HL-60 (cell line): ENCODE data around the gene ZBTB7C.

ENCODE experiments used
- DNase-seq, 2 experiments: peaks; one replicate each; pipeline ENCODE4 v3.0.0-alpha.2; 2010 to 2020; ENCODE audit warnings: low read depth in 1 of 2, low spot score in 1 of 2
- H3K27ac ChIP-seq: fragments of 250-450 bp; sonication (Bioruptor Pico); replicated peaks from 2 replicates; pipeline ENCODE4 v1.5.1; 2020; ENCODE audit warnings: mild to moderate bottlenecking, moderate library complexity
- H3K27me3 ChIP-seq: fragments of 250-450 bp; sonication (Bioruptor Pico); 2 replicates; pipeline ENCODE4 v1.5.1; 2021; ENCODE audit warnings: mild to moderate bottlenecking, moderate library complexity; ENCODE audit not compliant: insufficient read depth, poor library complexity, severe bottlenecking
- H3K4me3 ChIP-seq: replicated peaks from 2 replicates; pipeline ENCODE4 v1.5.1; 2011; ENCODE audit warnings: mild to moderate bottlenecking, control low read depth, low read length; ENCODE audit not compliant: insufficient read depth
- GABPA ChIP-seq: IDR thresholded peaks from 2 replicates; pipeline ENCODE4 v1.6.1; 2012; ENCODE audit warnings: low read depth
- POLR2AphosphoS5 ChIP-seq: IDR thresholded peaks from 2 replicates; pipeline ENCODE4 v1.6.1; 2012; ENCODE audit warnings: low read depth
- REST ChIP-seq: IDR thresholded peaks from 2 replicates; pipeline ENCODE4 v1.6.1; 2012; ENCODE audit warnings: low read depth; ENCODE audit not compliant: insufficient replicate concordance
- SPI1 ChIP-seq: IDR thresholded peaks from 2 replicates; pipeline ENCODE4 v1.6.1; 2012; ENCODE audit warnings: low read depth, mild to moderate bottlenecking, borderline replicate concordance
- TF ChIP-seq, protein P1 (sequence below): IDR thresholded peaks from one replicate; pipeline ENCODE4 v1.5.1; 2011; ENCODE audit warnings: low read length, control low read depth, inconsistent platforms; ENCODE audit not compliant: insufficient read depth

ZBTB7C gene

GRCh38 chr18:48123324-48123723 is 285.9 kb downstream of the ZBTB7C start:
- DNase-seq: no peak
- Histone ChIP-seq H3K27ac (no peak overlapping the region), H3K27me3 (peaks cover 13% of the 10 kb centered on the region), H3K4me3 (no peak overlapping the region)
- TF ChIP-seq, protein P1, sequence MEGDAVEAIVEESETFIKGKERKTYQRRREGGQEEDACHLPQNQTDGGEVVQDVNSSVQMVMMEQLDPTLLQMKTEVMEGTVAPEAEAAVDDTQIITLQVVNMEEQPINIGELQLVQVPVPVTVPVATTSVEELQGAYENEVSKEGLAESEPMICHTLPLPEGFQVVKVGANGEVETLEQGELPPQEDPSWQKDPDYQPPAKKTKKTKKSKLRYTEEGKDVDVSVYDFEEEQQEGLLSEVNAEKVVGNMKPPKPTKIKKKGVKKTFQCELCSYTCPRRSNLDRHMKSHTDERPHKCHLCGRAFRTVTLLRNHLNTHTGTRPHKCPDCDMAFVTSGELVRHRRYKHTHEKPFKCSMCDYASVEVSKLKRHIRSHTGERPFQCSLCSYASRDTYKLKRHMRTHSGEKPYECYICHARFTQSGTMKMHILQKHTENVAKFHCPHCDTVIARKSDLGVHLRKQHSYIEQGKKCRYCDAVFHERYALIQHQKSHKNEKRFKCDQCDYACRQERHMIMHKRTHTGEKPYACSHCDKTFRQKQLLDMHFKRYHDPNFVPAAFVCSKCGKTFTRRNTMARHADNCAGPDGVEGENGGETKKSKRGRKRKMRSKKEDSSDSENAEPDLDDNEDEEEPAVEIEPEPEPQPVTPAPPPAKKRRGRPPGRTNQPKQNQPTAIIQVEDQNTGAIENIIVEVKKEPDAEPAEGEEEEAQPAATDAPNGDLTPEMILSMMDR: no peak
- TF ChIP-seq GABPA: no peak
- TF ChIP-seq REST: no peak

DNA sequence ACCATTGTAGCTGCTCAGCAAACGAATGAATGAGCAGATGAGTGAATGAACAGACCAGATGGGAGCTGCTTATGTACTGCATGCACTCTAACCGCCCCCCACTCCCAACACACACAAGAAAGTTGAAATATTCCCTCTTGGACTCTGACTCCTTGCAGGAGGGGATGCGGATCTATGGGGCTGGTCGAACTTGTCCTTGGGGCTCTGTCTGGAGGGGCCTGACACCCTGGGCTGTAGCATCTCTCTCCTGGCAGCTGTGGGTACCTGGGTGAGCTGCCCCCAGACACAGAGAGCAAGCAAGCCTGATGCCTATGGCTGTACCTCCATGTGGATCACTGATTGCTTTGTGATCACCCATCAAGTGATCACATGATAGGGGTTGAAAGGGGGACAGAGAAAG is 286.4 kb downstream of the ZBTB7C start:
- Histone ChIP-seq H3K27me3 (peaks cover 15% of the 10 kb centered on the region), H3K27ac (no peak overlapping the region), H3K4me3 (no peak overlapping the region)
- DNase-seq: no peak
- TF ChIP-seq GABPA: no peak
- TF ChIP-seq SPI1: no peak
- TF ChIP-seq, protein P1: no peak
- TF ChIP-seq REST: no peak
- no peak for TF ChIP-seq POLR2AphosphoS5

DNA sequence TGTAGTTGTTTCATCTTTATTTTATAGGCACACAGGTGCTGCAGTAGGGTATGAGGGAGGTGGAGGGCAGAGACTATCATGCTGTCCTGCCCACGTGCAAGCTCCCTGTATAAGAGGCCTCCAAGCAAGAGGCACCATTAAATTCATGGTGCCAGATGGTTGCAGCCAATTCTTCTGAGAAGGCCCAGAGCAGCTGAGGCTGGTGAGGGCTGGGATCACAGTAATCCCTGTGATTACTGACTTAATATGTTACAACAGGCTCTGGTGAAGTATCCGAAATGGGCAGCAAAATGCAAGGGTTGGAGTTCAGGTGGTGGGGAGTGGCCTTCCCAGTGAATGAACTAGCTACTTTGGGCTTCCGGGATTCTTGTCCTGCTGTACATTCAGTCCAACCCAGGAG is 286.8 kb downstream of the ZBTB7C start:
- TF ChIP-seq SPI1: no peak
- no peak for TF ChIP-seq REST
- Histone ChIP-seq H3K4me3 (no peak overlapping the region), H3K27me3 (peaks cover 17% of the 10 kb centered on the region), H3K27ac (no peak overlapping the region)
- DNase-seq: no peak

DNA sequence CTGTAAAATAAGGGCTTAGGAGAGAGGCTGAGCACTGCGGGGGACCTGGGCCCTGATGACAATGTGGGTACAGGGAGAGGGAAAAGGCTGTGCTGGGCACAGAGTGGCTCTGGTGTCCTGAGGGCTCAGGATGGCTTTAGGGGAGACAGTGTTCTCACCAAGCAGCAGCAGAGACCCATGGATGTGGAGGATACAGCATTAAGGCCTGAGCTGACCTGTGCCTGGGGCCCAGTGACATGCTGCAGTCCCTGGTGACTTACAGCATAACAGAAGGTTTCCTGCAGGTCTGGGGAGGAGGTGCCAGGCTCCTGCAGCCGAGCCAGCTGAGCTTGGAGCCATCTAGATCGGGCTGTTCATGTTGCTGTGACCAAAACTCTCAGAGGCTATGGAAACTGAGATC is 287.4 kb downstream of the ZBTB7C start:
- DNase-seq: no peak
- peaks cover 17% of the 10 kb centered on the region for H3K27me3 ChIP-seq

More for the DNA sequence above, 287.4 kb downstream of the ZBTB7C start:
- H3K4me3 ChIP-seq: no peak overlapping the region
- no peak overlapping the region for H3K27ac ChIP-seq
- TF ChIP-seq SPI1: no peak
- TF ChIP-seq POLR2AphosphoS5: no peak
- TF ChIP-seq REST: no peak
- no peak for TF ChIP-seq GABPA
